PC-9 (cell line): ENCODE measurements around the gene APEH. TPM values are rescaled to one million over a fixed set of nuclear protein-coding genes. Genes with fewer than 3 reads are reported as not detected.

ENCODE experiments used
- BruUV-seq: library from RNA; stranded (reverse); fragments of 400-500 nt; replicated peaks from 2 replicates; lab custom pipeline; 2021; lab: Mats Ljungman, UMichigan
- CTCF ChIA-PET: fragments of 300-600 bp; sonication (Branson Sonifier 250); formaldehyde crosslinking; loops from one replicate; lab custom pipeline; 2022; ENCODE audit warnings: antibody characterized with exemption; lab: Charles Lee
- POLR2A ChIA-PET: fragments of 300-600 bp; sonication (Branson Sonifier 250); formaldehyde crosslinking; loops from one replicate; lab custom pipeline; 2022; ENCODE audit warnings: antibody characterized with exemption; ENCODE audit not compliant: unreplicated experiment; lab: Charles Lee
- DNase-seq, 2 experiments: peaks; one replicate each; pipeline versions ENCODE4 v3.0.0 to v3.0.0-alpha.2; 2015 to 2022; ENCODE audit warnings: mixed read lengths in 1 of 2
- H2AFZ ChIP-seq: fragments of 200-600 bp; sonication (generic); 2 replicates; pipeline ENCODE4 v1.8.1; 2017; ENCODE audit warnings: antibody characterized with exemption
- H3F3A ChIP-seq: fragments of 200-600 bp; sonication (generic); 2 replicates; pipeline ENCODE4 v1.8.1; 2017; ENCODE audit warnings: antibody characterized with exemption, mild to moderate bottlenecking, low read depth; ENCODE audit not compliant: insufficient read depth
- H3K27ac ChIP-seq: fragments of 200-600 bp; sonication (generic); 2 replicates; pipeline ENCODE4 v1.6.1; 2016; ENCODE audit warnings: mixed run types
- H3K27me3 ChIP-seq: fragments of 200-600 bp; sonication (generic); 2 replicates; pipeline ENCODE4 v1.6.1; 2016; ENCODE audit warnings: low read depth, mixed run types; ENCODE audit not compliant: insufficient read depth
- H3K36me3 ChIP-seq: fragments of 200-600 bp; sonication (generic); 2 replicates; pipeline ENCODE4 v1.6.1; 2016; ENCODE audit warnings: low read depth, mixed run types
- H3K4me1 ChIP-seq: fragments of 200-600 bp; sonication (generic); replicated peaks from 2 replicates; pipeline ENCODE4 v1.6.1; 2016; ENCODE audit warnings: mixed run types; ENCODE audit not compliant: insufficient read depth
- H3K4me2 ChIP-seq: fragments of 200-600 bp; sonication (generic); 2 replicates; pipeline ENCODE4 v1.6.1; 2017; ENCODE audit warnings: mixed run types
- H3K4me3 ChIP-seq: fragments of 200-600 bp; sonication (generic); 2 replicates; pipeline ENCODE4 v1.6.1; 2016; ENCODE audit warnings: mixed run types
- H3K79me2 ChIP-seq: fragments of 200-600 bp; sonication (generic); 2 replicates; pipeline ENCODE4 v1.6.1; 2017; ENCODE audit warnings: low read depth, mixed run types
- H3K9me2 ChIP-seq: fragments of 200-600 bp; sonication (generic); 2 replicates; pipeline ENCODE4 v1.8.1; 2017; ENCODE audit warnings: mild to moderate bottlenecking; ENCODE audit not compliant: insufficient read depth
- H3K9me3 ChIP-seq: fragments of 200-600 bp; sonication (generic); 2 replicates; pipeline ENCODE4 v1.8.1; 2016; ENCODE audit warnings: low read depth; ENCODE audit not compliant: insufficient read depth
- H4K20me1 ChIP-seq: fragments of 200-600 bp; sonication (generic); 2 replicates; pipeline ENCODE4 v1.8.1; 2017; ENCODE audit not compliant: insufficient read depth
- EZH2 ChIP-seq: fragments of 200-600 bp; sonication (generic); IDR thresholded peaks from 2 replicates; pipeline ENCODE4 v1.8.0; 2017; ENCODE audit warnings: antibody characterized with exemption, low read depth
- intact Hi-C: fragments of 100-400 bp; cut with micrococcal nuclease; formaldehyde crosslinking; loops from one replicate; pipeline ENCODE4 v1.10.0; 2022; ENCODE audit not compliant: unreplicated experiment
- total RNA-seq: library from RNA; stranded (reverse); gene quantifications from 2 replicates; pipeline ENCODE4 v1.2.3, GENCODE V29; 2021
- TF ChIP-seq, protein P1 (sequence below): fragments of 200-600 bp; sonication (generic); conservative IDR thresholded peaks from 2 replicates; pipeline ENCODE4 v1.6.1; 2017; ENCODE audit warnings: mixed run types, antibody characterized with exemption, mild to moderate bottlenecking, moderate library complexity

The APEH gene
- total RNA-seq, 1 experiment from 2014 or later: 131 TPM

DNA sequence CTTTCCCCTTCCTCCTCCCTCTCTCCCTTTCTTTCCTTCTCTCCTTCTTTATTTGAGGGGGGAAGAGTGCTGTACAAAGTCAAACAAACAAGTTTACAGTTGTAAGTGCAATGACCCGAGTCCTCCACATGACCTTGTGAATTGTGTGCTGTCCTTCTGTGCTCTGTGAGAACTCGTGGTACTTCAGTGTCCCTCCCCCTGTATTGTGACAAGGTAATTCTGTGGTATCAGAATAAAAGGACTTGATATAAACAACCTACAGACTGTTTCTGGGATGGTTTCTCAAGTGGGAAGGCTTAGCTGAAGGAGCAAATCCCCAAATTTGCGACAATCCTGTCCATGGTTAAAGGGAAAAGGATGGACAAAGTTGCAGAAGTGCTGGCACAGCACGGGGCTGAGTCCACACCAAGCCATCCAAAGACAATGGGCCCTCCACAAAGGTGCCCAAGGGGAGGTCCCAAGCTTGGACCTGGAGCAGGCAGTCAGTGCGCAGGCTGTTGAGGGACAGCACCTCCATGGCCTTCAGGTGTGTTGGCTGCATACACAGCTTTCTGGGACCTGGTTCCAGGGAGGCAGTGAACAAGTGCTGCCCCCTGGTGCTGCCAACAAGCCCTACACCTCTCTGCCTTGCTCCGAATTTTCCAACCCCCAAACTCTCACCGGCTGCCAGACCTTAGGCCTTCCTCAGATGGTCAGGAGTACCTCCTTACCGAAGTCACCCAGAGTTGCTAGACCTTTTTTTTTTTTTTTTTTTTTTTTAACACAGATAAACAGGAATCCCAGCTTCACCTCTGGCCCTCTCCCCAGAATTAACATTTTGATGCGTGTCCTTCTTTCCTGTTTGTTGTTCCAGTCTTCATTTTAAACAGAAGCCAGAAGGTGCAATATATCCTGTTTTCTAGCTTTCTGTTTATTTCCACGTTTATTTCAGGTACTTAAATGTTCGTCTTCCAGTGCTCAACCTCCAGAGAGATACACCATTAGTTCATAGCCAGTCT, 2.6 kb upstream of the APEH start:
- Histone ChIP-seq H3K4me1 (peaks cover 28% of the 10 kb centered on the region), H3K27me3 (no peaks in the 10 kb centered on the region), H3F3A (peaks cover 19% of the 10 kb centered on the region), H3K27ac (no peak overlapping the region), H2AFZ (no peak overlapping the region), H3K79me2 (peaks cover 21% of the 10 kb centered on the region; the same call in 1 of the 2 replicates), H3K9me3 (no peaks in the 10 kb centered on the region), H4K20me1 (peaks cover 7% of the 10 kb centered on the region; the same call in 1 of the 2 replicates), H3K9me2 (no peaks in the 10 kb centered on the region), H3K4me3 (no peak overlapping the region), H3K36me3 (no peaks in the 10 kb centered on the region; the same call in 1 of the 2 replicates), H3K4me2 (peak overlapping the region; percentile 36)
- ChIA-PET POLR2A (interaction anchor here (0.6 to 0.7 kb wide), 2 partner anchors 132 to 219 kb away, joined by 5 to 6 read pairs; no protein-coding TSS in a partner anchor), CTCF (interaction anchor here (0.5 to 1.8 kb wide), 14 partner anchors 84 to 427 kb away, joined by 3 to 28 read pairs (median 6); no protein-coding TSS in a partner anchor)
- BruUV-seq: no TSS peak
- peak; percentile 60 to 75 for DNase-seq
- intact Hi-C loops: loop anchor here (1.0 to 5.0 kb wide), 5 partner anchors 51 to 324 kb away; partner anchors contain the start of gene GMPPB
- no peak for TF ChIP-seq EZH2
- TF ChIP-seq, protein P1, sequence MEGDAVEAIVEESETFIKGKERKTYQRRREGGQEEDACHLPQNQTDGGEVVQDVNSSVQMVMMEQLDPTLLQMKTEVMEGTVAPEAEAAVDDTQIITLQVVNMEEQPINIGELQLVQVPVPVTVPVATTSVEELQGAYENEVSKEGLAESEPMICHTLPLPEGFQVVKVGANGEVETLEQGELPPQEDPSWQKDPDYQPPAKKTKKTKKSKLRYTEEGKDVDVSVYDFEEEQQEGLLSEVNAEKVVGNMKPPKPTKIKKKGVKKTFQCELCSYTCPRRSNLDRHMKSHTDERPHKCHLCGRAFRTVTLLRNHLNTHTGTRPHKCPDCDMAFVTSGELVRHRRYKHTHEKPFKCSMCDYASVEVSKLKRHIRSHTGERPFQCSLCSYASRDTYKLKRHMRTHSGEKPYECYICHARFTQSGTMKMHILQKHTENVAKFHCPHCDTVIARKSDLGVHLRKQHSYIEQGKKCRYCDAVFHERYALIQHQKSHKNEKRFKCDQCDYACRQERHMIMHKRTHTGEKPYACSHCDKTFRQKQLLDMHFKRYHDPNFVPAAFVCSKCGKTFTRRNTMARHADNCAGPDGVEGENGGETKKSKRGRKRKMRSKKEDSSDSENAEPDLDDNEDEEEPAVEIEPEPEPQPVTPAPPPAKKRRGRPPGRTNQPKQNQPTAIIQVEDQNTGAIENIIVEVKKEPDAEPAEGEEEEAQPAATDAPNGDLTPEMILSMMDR: peak; percentile 83

DNA sequence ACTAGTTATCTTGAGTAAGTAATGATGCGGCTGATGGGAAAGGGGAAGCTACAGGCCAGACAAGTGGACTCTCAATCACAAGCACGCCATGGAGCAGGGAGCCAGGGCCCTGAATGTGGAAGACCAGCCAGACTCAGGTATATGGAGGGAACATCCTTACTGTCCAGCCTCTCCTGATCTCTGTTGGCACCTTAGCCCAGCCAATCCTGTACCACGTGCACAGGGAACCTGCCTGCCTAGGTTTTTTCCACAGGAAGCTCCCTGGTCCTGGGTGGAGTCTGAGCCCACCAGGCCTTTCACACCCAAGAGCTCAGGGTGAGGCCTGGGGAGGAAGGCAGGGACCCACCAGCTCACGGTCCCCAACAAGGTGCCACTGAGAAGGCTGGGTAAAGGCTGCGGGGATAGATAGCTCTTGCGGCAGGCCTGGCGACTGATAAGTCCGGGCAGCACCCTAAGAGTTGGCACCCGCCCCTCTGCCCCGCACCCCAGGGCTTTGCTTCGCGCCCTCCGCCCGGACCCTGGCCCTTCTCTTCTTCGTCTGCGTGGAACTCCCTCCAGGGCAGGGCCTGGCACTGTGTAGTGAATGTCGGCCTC, 933 bp upstream of the APEH start:
- H2AFZ ChIP-seq: peak overlapping the region; percentile 83
- H3K9me2 ChIP-seq: no peaks in the 10 kb centered on the region
- H4K20me1 ChIP-seq: peaks cover 7% of the 10 kb centered on the region; the same call in 1 of the 2 replicates
- H3K27ac ChIP-seq: peak overlapping the region; percentile 94
- POLR2A ChIA-PET: interaction anchor here (0.6 to 1.1 kb wide), 7 partner anchors 133 to 333 kb away, joined by 3 to 35 read pairs (median 5); no protein-coding TSS in a partner anchor
- H3F3A ChIP-seq: peaks cover 18% of the 10 kb centered on the region
- peak overlapping the region; percentile 79 for H3K4me2 ChIP-seq
- no peaks in the 10 kb centered on the region; the same call in 1 of the 2 replicates for H3K36me3 ChIP-seq
- H3K4me1 ChIP-seq: peaks cover 27% of the 10 kb centered on the region
- no peaks in the 10 kb centered on the region for H3K9me3 ChIP-seq
- intact Hi-C loops: loop anchor here (2.0 to 5.0 kb wide), 4 partner anchors 50 to 326 kb away; partner anchors contain the start of gene GMPPB
- H3K79me2 ChIP-seq: peaks cover 21% of the 10 kb centered on the region; the same call in 1 of the 2 replicates
- BruUV-seq: TSS peak; percentile 61
- peak overlapping the region; percentile 86 for H3K4me3 ChIP-seq
- H3K27me3 ChIP-seq: no peaks in the 10 kb centered on the region
- TF ChIP-seq, protein P1: no peak
- TF ChIP-seq EZH2: no peak
- DNase-seq: peak; percentile 59 to 64
- CTCF ChIA-PET: interaction anchor here (1.3 kb wide), 1 partner anchor 133 kb away, joined by 13 read pairs; no protein-coding TSS in a partner anchor
